Measurements from ENCODE around the gene NEDD4L.

Gene NEDD4L

GRCh38 chr18:58323866-58324762 lies 280.1 kb downstream of the NEDD4L start:
- ATAC-seq: no peak

More at GRCh38 chr18:58323866-58324762, 280.1 kb downstream of the NEDD4L start:
- no peak for TF ChIP-seq OSR1 (CRISPR knock-in tag; IDR thresholded peaks at IDR 0.05)
- no peak for TF ChIP-seq POU6F1 (CRISPR knock-in tag; IDR thresholded peaks at IDR 0.05; ENCODE audit: borderline replicate concordance, low read depth)
- no peak for TF ChIP-seq TSHZ2 (CRISPR knock-in tag; IDR thresholded peaks at IDR 0.05)
- TF ChIP-seq ZNF70 (CRISPR knock-in tag; IDR thresholded peaks at IDR 0.05): no peak
- TF ChIP-seq ZNF8 (CRISPR knock-in tag; IDR thresholded peaks at IDR 0.05): no peak
- no peak for TF ChIP-seq PPARA (CRISPR knock-in tag; IDR thresholded peaks at IDR 0.05; ENCODE audit: borderline replicate concordance)
- no peak for TF ChIP-seq ESRRG (CRISPR knock-in tag; IDR thresholded peaks at IDR 0.05)
- TF ChIP-seq SNAI2 (CRISPR knock-in tag; IDR thresholded peaks at IDR 0.05): no peak
- TF ChIP-seq RARB (CRISPR knock-in tag; IDR thresholded peaks at IDR 0.05): no peak
- TF ChIP-seq ZFP30 (CRISPR knock-in tag; IDR thresholded peaks at IDR 0.05): no peak
- TF ChIP-seq TOX (CRISPR knock-in tag; IDR thresholded peaks at IDR 0.05; ENCODE audit: borderline replicate concordance): no peak
- no peak for TF ChIP-seq GLIS3 (CRISPR knock-in tag; IDR thresholded peaks at IDR 0.05)
- no peak for TF ChIP-seq TCF4 (CRISPR knock-in tag; IDR thresholded peaks at IDR 0.05; ENCODE audit: borderline replicate concordance)
- TF ChIP-seq ISL1 (CRISPR knock-in tag; IDR thresholded peaks at IDR 0.05): no peak
- TF ChIP-seq CREB5 (CRISPR knock-in tag; IDR thresholded peaks at IDR 0.05; ENCODE audit: low read depth): no peak
- no peak for TF ChIP-seq ZFP3 (CRISPR knock-in tag; IDR thresholded peaks at IDR 0.05)
- no peak for TF ChIP-seq CSDC2 (CRISPR knock-in tag; IDR thresholded peaks at IDR 0.05)
- no peak for TF ChIP-seq CSRNP3 (CRISPR knock-in tag; IDR thresholded peaks at IDR 0.05)
- TF ChIP-seq PATZ1 (CRISPR knock-in tag; IDR thresholded peaks at IDR 0.05; ENCODE audit: borderline replicate concordance): no peak
